ENCODE data around the gene MCM3AP.

MCM3AP gene

GRCh38 chr21:46218906-46219590, 66.4 kb downstream of the MCM3AP start:
- DNase-seq (ENCODE audit: low read depth in 2 of 2), result no peak

- no peak for DNase-seq (ENCODE audit: low read depth in 2 of 2)
Measured at GRCh38 chr21:46217511-46218196, 67.8 kb downstream of the MCM3AP start.

- no peak for DNase-seq (ENCODE audit: low read depth in 2 of 2)
Measured at GRCh38 chr21:46216132-46216747, 69.2 kb downstream of the MCM3AP start.

GRCh38 chr21:46215436-46216131, 69.8 kb downstream of the MCM3AP start:
- DNase-seq (ENCODE audit: low read depth in 2 of 2), result no peak

- no peak for DNase-seq (ENCODE audit: low read depth in 2 of 2)
Measured at GRCh38 chr21:46214478-46215340, 70.7 kb downstream of the MCM3AP start.

GRCh38 chr21:46213620-46214286, 71.7 kb downstream of the MCM3AP start:
- DNase-seq (ENCODE audit: low read depth in 2 of 2), result no peak

- DNase-seq (ENCODE audit: low read depth in 2 of 2), result no peak
Measured at GRCh38 chr21:46212721-46213484, 72.5 kb downstream of the MCM3AP start.

GRCh38 chr21:46211786-46212720, 73.4 kb downstream of the MCM3AP start:
- DNase-seq (ENCODE audit: low read depth in 2 of 2), result no peak

- no peak for DNase-seq (ENCODE audit: low read depth in 2 of 2)
Measured at GRCh38 chr21:46211376-46211775, 74.0 kb downstream of the MCM3AP start.

- DNase-seq (ENCODE audit: low read depth in 2 of 2), result no peak
Measured at GRCh38 chr21:46210378-46211136, 74.9 kb downstream of the MCM3AP start.

- DNase-seq (ENCODE audit: low read depth in 2 of 2), result no peak
Measured at GRCh38 chr21:46208761-46209721, 76.4 kb downstream of the MCM3AP start.

GRCh38 chr21:46207920-46208591, 77.4 kb downstream of the MCM3AP start:
- no peak for DNase-seq (ENCODE audit: low read depth in 2 of 2)

GRCh38 chr21:46207006-46207919, 78.1 kb downstream of the MCM3AP start:
- no peak for DNase-seq (ENCODE audit: low read depth in 2 of 2)

GRCh38 chr21:46206163-46207005, 79.0 kb downstream of the MCM3AP start:
- DNase-seq (ENCODE audit: low read depth in 2 of 2), result no peak

GRCh38 chr21:46205766-46206162, 79.6 kb downstream of the MCM3AP start:
- DNase-seq (ENCODE audit: low read depth in 2 of 2), result no peak
